GM19238 (cell line): ENCODE data around the gene AGRP.
"Not testable (repeated sequence)": the region's sequence is repeated elsewhere in the genome, so short reads cannot be mapped to it uniquely, and the experiment has no call there.

ENCODE experiments used
- DNase-seq: peaks from one replicate; pipeline ENCODE4 v3.0.0; 2011; ENCODE audit warnings: low spot score; ENCODE audit not compliant: insufficient read length

AGRP gene

DNA sequence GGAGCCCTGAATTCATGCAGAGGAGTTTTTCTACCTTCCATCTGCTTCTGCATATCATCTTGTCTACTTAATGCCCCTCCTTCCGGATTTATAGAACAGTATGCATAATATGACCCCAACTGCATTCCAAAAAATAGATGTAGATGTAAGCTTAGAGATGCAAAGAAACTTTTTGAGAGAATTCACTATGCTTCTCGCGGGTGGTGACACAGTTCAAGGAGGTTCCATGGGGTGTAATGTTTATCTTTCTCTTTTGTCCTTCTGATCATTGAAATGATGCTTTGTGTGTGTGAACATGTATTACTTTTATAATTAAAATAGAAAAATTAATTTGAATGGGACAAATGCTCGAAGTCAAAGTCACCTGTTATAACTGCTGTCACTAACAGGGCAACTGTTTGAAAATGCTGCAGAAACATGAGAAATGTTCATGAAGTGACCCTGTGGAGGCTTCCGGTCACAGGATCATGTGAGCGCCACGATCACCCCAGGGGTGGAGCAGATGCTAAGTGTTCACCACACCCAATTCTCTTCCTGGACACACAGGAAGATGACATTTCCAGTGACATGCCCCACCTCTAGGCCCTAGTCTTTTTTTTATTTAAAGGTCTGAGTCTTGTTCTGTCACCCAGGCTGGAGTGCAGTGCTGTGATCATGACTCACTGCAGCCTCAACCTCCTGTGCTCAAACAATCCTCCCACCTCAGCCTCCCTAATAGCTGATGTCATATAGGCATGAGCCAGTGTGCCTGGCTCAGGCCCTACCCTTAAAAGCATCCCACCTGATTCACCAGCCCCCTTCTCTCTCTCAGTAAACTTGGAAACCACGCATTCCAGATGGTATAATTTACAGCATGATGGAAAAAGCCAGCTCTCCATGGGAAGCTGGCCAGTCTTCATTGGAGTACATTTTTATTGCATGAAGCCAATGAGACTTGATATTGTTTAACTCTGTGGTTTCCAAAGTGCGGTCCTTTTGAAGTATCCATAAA, 21.0 kb upstream of the AGRP start:
- DNase-seq: no peak

DNA sequence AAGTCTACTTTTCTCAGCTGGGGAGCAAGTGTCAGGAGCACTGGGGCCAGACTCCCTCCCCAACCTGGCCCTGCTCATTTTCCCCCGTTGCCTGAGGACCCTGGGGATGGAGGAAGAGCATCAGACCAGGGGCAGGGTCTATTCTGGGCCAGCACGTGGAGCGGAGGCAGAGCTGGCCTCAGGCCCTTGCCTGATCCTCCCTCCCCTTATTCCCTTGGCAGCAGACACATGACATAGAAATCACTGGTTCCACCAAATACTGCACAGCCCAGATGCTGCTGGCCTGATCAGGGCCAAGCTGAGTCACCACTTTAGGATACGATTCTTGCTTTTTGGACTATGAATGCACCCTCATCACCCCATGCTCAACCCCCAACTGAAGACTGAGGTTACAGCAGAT, 15.8 kb upstream of the AGRP start:
- no peak for DNase-seq

DNA sequence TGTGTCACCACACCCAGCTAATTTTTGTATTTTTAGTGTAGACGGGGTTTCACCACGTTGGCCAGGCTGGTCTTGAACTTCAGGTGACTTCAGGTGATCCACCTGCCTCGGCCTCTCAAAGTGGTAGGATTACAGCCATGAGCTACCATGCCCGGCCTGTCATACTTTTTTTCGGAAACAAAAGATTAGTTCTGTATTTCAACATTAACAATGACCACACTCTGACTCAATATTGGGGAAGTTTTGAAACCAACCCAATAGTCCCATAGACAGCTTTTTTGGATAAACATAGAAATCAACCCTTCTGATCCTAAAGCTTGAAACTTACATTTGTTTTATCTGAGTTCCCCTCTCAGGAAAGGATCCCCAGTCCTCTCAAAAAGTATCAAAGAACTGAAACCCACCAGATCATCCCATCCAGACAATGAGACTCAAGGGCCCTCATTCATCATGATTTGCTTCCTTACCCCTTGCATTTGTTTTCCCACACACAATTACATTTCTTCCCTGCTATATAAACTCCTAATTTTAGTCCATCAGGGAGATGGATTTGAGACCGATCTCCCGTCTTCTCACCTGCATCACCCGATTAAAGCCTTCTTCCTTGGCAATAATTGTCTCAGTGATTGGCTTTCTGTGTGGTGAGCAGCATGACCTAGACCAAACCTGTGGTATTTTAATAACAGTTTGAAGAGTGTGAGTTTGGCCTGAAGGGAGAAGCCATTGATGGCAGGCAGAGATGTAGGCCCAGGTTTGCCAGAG, 7.2 kb upstream of the AGRP start:
- DNase-seq: no peak

DNA sequence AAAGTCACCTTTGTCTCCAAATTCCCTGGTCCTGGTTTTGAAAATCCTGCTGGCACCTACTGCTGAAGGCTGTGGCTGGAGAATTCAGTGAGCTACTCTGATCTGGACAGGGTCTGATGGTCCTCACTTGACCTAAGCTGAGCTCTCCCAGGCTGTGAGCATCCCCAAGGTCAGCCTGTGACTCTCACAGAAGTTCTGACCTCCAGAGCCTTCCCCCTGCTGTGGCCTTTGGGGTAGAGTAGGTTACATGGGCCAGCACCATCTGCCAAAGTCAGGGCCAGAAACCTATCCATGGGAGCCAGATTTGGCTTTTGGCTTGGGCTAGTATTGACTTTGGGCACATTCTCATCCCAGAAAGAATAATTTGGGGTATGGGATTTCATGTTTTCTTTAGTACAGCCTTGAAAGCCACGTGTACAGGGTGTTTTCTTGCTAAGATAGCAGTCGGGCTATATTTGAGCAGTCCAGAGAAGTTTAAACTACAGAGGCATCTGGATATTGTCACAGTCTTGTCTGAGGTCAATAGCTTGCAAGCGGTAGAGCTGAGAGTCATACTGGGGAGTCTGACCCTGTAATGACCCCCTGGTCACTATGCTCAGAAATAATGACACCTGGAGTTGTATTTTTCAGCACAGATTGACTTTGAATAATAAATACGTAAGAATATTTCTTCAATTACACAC, 6.2 kb upstream of the AGRP start:
- DNase-seq: no peak

DNA sequence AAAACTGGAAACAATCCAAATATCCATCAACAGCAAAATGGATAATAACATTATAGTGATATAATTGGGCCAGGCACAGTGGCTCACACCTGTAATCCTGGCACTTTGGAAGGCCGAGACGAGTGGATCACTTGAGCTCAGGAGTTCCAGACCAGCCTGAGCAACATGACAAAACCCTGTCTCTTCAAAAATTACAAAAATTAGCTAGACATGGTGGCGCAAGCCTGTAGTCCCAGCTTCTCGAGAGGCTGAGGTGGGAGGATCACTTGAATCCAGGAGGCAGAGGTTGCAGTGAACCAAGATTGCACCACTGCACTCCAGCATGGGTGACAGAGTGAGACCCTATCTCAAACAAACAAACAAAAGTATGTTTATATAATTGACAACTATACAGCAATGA, 4.2 kb upstream of the AGRP start:
- not testable (repeated sequence) for DNase-seq

DNA sequence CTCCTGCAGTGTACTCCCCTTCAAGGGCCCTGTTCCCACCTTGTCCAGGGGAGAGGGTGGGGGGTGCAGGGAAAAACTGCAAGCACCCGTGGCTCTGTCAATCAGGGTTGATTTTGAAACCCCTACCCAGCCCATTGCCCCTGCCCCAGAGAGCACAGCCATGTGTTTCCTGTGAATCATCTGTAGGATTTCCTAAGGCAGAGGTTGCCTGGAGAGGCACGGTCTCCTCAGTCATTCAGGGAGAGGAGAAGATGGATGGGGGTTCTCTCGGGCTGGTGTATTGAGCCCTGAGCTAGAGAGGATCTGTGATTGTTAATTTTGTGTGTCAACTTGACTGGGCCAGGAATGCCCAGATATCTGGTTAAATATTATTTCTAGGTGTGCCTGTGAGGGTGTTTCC, 3.5 kb upstream of the AGRP start:
- no peak for DNase-seq

DNA sequence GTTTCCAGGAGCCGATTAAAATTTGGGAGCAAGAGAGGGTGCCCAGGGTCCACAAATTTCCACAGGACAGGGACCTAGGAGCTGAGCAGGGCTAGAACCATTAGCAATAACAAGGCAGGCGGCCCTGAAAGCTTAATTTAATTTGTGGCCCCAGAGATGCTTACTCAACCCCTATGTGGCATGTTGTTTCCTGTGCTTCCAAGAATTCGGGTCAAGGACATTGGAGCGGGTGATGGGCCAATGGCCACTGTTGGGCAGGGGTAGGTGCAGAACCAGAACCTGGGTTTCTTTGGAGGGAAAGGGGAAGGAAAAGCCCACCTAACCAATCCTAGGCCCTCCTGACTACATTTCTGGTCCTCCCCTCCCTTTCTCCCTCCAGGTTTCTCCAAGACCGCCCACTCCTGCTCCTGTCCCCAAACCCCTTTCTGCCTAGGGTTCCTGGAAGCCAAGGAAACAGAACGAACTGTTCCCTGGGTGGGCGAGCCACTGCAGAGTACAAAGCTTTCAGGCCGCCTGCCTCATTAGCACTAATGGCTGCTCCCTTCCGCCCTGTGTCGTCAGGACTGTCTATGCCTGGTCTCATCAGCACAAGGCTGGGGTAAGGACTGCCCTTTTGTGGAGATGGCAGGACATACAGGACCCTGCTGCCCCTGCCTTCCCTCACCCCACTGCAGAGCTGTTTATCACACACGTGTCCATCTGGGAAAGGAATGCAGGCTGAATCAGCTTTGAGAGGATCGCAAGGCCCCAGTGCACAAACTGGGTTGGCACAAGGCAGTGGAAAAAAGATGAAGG, 581 bp upstream of the AGRP start:
- no peak for DNase-seq

DNA sequence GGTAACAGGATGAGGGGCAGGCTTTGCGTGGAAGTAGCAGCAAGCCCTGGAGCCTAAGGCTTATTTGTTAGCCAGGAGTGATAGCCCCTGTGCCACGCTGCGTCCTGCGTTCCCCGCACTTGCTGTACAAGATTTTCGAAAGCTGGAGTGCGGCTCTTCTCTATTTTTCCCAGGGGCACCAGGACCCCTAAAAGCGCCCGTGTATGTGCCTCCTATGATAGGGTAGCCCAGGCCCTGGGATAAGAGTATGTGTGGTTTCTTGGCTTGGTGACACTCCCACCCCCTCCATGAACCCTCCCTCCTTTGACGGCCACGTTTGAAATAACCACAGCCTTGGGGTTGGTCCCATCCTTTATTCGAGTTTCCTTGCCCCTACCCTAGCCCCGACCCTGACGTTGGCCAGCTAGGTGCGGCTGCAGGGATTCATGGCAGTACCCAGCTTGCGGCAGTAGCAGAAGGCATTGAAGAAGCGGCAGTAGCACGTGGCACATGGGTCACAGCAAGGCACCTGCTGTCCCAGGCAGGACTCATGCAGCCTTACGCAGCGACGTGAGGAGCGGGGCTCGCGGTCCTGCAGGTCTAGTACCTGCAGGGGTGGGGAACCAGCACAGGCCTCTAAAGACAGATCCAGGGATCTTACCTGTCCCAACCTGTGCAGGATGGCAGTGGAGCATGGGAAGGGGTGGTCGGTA, 968 bp downstream of the AGRP start:
- DNase-seq: no peak

DNA sequence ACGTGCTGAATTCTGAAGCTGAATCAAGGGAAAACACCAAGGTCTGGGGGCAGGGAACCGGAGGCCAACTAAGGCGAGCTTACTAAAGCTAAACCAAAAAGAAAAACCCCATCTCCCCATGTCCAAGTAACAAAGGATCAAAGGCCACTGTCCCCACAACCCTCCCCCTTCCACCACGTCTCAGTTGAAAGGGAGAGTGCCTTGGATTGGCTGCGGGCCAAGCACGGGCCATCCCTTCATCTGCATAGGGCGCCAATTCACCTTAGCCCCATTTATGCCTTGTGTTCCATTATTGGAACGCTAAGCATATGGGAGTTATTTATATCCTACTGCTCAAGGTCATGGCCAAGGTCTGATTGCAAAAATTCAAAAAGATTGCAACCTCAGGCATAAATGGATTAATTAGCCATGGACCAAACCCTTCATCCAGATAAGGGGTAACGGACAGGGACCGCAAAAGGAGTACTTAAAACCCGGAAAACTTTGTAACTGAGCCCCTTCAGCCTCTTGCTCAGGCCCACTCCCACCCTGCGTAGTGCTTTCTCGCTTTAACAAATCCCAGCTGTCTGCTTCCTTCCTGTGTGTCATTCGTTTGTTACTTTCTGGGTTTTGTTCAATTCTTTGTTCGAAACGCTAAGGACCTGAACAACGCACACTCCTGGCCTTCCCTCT, 1.6 kb downstream of the AGRP start:
- DNase-seq: no peak

DNA sequence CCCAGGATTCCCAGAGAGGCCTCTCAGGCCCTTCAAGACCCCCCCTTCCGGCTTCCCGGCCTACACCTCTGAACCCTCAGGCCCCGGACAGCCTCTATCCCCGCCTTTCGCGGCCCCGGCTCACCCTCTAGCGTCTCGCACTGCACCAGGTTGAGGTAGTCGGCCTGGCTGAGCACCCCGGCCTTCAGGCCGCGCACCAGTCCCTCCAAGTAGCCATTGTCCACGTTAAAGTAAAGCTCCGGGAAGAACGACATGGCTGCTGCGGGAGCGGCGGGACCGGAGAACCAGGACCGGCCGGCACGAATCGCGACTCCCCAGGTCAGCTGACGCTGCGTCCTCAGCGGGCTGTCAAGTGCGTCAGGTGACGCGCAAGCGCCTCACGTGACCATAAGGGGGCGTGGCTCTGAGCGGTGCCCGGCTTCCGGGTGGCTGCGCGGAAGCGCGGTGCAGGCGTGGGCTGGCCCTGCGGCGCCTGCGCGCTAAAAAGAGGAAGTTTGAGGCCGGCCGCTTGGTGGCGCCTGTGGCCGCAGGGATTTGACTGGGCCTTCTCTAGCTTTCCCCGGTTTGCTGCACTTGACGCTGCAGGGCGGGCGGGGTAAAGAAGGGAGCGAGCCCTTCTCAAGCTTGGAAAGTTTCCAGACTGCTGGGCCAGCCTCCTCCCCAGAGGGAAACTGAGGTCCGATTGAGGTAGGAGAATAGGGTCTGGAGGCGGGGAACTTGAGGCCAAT, 2.4 kb downstream of the AGRP start, which contains the start of gene ATP6V0D1:
ATP6V0D1 (minus strand) TSS at position 325 of the 728 bp plus-strand sequence; CDS start at position 254, 71 bp downstream.
- peak; percentile 98 for DNase-seq

DNA sequence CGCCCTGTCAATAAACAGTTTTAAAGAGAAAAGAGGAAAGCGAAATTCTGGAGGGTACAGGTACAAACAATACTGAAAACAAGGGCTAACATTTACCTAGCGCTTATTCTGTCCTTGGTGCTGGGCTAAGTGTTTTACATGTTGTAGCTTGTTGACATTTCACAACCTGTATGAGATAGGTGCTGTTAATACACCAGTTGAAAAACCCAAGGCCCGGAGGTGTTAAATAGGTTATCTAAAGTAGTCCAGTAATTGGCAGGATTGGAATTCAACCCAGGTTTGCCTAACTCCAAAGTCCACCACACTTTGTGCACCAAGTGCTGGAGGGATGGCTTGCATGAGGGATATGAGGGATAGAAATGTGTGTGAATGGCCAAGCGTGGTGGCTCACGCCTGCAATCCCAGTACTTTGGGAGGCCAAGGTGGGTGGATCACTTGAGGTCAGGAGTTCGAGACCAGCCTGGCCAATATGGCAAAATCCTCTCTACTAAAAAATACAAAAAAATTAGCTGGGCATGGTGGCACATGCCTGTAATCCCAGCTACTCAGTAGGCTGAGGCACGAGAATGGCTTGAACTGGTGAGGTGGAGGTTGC, 5.3 kb downstream of the AGRP start:
- no peak for DNase-seq

DNA sequence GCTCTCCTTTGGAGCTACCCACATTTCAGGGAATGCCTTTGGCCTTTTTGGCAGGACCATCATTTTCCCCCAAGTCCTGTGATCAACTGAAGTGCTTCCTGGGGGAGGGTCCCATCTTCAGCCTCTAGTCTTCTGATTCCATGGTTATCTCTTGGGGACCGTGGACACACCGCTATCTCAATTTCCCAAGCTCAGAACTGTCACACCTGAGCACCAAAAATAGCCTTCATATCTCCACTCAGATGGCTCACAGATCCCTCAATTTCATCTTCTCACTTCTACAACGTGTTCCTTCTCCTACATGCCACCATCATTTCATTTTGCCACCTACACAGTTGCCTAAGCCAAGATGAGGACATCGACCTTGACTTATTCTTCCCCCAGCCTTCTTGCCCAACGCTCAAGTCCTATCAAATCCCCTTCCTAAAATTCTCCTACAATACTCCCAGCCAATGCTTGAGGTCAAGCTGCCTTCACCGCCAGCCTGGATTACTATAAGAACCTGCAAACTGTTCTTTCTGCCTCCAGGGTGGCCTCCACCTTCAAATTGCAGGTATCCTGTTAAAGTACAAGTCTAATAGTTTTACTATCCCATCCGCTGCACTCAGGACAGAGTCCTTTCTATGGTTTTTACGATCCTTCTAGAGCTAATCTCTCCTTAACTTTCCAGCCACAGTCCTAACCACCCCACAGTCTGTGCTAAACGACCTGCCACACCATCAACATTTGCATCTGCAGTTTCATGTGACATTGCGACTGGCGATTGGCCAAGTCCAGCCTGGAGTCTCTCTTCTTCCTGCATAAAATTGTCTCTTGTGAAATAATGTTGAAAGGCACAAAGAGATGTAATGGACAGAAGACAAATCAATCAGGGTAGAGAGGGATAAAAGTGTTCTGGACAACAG, 8.5 kb downstream of the AGRP start:
- no peak for DNase-seq

DNA sequence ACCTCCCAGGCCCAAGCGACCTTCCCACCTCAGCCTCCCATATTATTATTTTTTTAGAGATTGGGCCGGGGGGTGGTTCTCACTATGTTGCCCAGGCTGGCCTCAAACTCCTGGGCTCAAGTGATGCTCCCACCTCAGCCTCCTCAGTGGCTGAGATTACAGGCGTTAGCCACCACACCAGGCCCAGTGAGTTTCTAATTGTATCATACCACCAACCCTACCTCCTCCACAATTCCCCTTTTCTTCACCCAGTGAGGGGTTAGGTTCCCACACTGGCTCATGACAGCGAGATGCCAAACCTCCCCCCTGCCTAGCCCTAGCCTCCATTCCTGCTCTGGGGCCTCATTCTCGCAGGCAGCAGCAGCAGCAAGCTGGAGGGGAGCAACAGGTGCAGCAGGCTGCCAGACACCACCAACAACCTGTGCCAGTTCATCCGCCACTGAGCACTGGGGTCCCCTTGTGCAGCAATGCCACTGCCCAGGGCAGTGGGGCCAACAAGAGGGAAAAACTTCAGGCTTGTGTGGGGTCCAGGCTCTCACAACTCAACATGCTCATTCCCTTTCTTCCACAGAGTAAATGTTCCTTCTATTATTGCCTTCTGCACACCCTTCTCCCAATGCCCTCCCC, 11.5 kb downstream of the AGRP start:
- no peak for DNase-seq

DNA sequence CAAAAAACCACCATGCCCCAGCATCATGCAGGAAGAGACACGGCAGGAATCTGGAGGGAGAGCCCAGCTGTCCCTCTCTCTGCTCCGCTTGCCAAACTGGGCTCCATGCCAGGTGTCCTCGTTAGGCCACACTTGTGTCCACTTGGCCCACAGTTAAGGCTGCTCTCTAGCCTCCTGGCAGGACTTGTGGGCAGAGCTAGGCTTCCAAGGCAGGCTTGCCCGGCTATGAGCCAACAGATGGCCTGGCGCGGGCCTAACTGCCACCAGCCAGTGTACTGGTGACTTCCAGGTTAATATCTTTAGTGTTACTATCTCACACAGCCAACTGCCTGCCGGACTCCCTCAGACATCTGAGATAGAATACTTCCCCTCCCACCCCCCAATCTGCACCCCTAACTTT, 13.0 kb downstream of the AGRP start:
- no peak for DNase-seq

DNA sequence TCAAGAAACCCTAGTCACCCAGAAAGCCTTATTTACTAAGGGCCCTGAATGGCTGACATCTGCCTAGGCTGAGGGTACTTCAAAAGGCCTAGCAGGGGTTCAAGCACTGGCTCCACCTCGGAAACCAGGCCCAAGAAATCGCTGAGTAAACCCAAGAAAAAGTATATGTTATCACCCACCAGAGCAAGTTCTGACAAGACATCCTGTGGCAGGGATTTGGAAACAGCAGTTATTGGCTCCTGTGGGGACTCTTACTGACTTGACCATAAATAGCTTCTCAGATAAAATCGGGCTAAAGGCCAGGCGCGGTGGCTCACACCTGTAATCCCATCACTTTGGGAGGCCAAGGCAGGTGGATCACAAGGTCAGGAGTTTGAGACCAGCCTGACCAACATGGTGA, 14.6 kb downstream of the AGRP start:
- DNase-seq: no peak

DNA sequence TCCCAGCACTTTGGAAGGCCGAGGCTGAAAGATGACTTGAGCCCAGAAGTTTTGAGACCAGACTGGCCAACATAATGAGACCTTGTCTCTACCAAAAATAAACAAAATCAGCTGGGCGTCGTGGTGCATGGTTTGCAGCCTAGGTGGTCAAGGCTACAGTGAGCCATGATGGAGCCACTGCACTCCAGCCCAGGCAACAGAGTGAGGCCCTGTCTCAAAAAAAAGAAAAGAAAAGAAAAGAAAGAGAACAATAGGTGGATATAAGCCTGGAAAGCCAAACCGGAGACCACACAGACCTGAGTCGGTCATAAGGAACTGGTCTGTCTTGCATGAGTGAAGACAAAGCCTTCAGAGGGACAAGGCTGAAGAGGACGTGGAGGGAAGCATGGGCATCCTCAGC, 16.8 kb downstream of the AGRP start:
- no peak for DNase-seq

DNA sequence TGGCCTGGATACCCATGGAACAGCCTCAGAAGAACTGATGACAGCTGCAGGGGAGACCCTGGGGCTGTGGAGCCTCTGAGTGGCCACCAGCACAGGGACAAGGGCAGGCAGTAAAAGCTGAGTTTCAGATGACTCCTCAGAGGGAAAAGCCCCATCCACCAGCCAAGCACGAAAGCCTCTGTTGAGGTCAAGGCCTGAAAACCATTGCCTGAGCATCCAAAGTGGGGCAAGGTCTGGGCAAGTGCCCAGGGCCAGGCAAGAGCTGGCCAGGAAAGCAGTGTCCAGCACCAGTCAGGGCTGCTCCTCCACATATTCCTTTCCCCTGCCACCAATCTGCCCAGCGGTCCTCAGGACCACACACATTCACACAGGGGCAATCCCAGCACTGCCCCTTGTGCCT, 18.8 kb downstream of the AGRP start:
- no peak for DNase-seq
